ENCODE data around the gene CUL9.

CUL9 gene

DNA sequence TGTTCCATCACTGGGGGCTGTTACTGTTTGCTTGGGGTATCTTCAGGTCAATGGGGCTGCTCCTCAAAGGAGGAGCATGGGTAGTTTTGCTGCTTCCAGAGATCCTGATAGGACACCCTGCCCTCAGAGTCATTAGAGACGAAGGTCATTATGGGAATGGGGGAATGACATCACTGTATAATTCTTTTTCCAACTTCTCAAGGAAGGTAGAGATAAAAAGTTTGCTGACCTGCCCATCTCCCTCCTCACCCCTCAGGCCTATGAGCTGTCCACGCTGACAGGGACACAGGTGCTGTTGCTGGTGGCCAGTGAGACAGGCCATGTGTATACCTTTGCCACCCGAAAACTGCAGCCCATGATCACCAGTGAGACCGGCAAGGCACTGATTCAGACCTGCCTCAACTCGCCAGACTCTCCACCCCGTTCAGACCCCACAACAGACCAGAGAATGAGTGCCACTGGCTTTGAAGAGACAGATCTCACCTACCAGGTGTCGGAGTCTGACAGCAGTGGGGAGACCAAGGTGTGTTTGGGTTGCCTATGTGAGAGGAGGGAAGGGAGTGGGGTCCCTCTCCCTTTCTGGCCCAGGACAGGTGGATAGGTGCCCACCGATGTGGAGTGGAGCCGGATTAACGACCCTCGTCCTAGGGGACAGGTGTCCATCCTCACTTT, 8.3 kb upstream of the CUL9 start:
- DNase-seq = no peak

DNA sequence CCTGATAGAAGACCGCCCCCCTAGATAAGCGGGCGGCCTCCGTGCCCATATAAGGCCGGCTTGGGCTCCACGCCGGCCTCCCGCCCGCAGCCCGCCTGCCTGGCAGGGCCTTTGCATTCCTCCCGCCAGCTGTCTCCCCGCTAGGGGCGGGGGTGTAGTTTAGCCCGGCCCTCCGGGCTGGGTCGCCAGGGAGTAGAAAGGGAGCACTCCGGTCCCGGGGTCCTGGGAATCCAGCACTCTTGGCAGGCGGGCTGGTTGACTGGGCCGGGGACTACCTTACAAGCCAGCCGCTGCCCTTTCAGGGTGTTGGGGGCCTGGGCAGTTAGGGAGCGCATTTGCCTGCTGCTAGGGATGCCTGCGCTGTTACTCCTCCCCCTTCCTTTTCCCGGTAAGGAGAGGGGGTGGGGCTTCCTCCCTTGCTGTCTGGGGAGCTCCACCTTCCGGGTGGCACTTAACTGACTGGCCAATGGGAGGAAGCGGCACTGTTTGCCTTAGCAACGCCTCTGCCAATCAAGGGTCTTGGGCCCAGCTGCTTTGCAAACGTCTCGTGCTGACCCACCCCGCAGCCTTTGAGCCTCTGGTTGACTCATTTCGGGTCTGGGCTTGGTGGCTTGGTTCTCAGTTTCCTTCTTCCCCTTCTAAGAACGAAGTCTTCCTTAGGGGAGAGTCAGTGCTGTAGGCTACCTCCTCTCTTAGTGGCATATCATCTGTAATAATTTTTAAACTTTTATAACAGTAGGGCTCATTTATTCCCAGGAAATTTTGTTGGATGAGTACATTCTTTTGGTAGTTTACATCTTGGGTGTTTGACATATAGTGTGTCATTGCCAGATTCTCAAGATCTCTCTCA, 7.5 kb upstream of the CUL9 start:
- peak; percentile 96 for DNase-seq

DNA sequence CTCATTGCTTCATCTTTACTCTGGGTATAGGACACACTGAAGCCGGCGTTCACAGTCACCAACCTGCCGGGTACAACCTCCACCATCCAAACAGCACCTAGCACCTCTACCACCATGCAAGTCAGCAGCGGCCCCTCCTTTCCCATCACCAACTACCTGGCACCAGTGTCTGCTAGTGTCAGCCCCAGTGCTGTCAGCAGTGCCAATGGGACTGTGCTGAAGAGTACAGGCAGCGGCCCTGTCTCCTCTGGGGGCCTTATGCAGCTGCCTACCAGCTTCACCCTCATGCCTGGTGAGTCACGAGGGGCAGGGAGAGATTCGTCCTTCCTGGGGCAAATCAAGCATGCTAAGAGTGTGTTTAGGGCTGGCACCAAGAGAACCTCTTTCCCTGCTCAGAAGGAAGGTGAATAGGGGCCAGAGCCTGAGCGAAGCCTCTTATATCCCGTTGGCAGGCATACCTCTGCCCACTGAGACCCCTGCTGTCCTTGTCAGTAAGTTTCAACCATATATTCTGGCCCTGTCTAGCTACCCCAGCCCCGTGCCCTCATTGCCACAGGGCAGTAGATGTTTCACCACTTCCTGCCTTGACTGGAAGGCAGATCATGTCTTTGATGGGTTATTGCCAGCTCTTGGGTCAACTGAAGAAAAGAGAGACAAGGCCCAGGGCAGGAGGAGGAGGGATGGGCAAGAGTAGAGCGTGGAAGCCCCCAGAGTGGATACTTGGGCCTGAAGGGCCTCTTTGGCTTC, 6.1 kb upstream of the CUL9 start:
- DNase-seq = no peak

DNA sequence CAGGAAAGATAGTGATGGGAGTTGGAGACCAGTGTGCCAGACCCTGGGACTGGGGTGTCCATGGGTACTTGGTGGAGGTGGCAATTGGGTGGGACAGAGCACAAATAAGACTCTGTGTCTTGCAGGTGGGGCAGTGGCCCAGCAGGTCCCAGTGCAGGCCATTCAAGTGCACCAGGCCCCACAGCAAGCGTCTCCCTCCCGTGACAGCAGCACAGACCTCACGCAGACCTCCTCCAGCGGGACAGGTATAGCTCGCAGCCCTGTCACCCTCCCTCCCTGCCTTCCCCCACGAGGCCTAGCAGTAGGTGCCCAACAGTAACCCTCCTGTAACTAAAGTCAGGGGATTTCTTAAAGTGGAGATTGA, 5.6 kb upstream of the CUL9 start:
- no peak for DNase-seq

DNA sequence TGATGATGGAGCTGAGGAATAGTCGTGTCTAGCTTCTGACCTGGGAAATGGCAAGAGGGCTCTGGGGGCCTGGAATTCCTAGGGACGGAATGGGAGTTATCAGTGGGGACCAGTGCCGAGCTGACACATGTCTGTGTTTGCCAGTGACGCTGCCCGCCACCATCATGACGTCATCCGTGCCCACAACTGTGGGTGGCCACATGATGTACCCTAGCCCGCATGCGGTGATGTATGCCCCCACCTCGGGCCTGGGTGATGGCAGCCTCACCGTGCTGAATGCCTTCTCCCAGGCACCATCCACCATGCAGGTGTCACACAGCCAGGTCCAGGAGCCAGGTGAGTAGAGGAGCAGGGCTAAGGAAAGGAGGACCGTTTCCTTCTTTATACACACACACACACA, 3.8 kb upstream of the CUL9 start:
- no peak for DNase-seq

DNA sequence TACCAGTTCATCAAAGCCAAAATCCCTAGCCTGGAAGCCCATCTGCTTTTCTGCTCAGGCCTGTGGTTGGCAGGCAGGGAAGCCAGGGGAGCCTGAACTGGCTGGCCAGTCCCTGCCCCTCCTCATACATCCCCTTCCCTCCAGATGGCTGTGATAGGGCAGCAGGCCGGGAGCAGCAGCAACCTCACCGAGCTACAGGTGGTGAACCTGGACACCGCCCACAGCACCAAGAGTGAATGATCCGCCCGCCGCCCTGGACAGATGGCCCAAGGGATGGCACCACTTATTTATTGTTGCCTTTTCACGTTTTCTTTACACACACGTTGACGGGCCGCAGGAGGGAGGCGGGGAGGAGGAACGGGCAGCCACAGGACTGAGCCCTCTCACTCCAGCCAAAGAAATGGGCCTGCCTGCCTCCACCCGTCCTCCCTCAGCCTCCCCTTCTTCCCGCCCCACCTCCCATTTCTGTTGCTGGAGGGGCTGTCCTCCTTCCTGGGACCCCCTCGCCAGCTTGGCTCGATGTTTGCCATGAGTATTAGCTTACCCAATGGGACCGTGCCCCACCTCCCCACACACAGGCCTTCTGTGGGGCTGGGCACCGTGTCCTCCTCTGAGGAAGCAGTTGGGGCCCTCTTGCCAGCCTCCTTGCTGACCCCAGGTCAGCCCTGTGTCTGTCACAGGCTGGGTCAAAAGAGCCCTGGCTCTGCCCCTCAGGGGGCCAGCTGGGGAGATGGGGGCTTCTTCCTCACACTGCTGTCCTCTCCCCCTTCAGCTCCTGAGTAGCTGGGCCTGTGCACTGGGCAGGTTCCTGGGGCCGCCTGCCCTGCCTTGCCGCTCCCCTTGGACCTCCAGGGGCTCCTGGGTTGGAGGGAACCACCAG, 2.8 kb upstream of the CUL9 start:
- no peak for DNase-seq

DNA sequence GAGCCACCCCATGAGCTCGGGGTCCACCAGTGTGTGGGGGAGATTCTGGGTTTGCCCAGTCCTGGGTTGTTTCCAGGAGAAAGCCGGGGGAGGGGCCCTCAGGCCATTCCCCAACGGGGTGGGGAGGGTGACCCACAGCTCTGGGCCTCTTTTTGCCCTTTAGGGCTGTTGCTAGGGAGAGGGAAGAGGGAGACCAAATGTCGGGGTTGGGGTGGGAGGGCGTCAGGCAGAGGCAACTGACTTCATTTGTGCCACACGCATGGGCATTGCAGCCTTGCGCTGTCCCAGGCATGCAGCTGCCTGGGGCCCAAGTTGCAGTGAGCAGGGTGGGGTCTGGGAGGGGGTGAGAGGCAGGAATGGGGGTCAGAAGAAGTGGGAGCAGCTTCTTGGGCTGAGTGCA, 1.9 kb upstream of the CUL9 start:
- no peak for DNase-seq

DNA sequence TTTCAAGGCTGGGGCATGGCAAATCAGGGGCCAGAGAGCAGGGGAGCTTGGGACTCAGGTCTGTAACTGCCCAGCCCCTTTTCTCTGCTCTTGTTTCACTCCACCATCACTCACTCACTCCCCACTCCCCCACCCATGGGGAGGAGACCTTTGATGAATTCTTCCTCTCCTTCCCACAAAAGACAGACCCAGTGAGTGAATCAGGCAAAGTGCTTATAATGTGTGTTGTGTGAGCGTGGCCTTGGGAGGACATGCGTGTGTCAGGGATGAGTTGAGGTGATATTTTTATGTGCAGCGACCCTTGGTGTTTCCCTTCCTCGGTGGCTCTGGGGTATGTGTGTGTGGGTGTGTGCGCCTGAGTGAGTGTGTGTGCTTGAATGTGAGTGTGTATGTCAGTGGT, 1.0 kb upstream of the CUL9 start:
- DNase-seq = no peak

DNA sequence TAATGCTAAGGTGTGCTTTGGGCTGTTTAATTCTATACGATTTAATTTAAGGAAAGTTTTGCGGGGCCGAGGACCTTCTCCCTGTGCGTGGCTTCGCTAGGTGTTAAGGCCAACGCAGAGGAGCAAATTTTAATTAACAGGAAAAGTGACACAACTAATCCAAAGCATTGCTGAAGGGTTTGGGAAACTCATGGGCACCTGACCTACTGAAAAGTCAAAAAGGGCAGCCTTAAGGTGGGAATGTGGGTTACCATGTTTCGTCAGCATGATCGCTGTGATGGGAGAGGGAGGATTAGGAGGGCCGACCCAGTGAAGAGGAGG, 415 bp upstream of the CUL9 start:
- no peak for DNase-seq

DNA sequence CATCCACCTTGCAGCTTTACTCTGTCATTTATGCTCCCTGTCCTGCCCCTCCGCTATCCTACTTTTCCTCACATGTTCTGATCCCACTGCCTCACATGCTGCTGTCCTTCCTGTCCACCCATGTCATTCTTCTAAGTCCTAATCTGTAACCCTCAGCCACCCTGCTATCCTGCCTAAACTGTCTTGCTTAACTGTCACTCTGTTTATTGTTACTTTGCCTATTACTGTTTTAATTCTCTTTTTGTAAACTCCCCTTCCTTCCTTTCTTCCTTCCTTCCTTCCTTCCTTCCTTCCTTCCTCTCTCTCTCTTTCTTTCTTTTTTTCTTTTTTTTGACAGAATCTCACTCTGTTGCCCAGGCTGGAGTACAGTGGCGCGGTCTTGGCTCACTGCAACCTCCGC, 1.4 kb downstream of the CUL9 start:
- DNase-seq = no peak

DNA sequence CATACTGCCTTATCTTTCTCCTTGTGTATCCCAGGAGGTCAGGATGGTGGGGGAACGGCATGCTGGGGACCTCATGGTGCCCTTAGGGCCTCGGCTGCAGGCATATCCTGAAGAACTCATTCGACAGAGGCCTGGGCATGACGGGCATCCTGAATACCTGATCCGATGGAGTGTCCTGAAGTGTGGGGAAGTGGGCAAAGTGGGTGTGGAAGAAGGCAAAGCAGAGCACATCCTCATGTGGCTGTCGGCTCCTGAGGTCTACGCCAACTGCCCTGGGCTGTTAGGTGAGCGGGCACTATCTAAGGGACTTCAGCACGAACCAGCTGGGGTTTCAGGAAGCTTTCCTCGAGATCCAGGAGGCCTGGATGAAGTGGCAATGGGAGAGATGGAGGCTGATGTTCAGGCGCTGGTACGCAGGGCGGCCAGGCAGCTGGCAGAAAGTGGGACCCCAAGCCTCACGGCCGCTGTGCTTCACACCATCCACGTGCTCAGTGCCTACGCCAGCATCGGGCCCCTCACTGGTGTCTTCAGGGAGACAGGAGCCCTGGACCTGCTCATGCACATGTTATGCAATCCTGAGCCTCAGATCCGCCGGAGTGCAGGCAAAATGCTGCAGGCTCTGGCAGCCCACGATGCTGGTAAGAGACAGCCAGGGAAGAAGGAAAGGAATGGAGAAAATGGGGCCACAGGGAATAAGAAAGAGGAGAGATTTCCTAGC, 2.4 kb downstream of the CUL9 start:
- DNase-seq = no peak

DNA sequence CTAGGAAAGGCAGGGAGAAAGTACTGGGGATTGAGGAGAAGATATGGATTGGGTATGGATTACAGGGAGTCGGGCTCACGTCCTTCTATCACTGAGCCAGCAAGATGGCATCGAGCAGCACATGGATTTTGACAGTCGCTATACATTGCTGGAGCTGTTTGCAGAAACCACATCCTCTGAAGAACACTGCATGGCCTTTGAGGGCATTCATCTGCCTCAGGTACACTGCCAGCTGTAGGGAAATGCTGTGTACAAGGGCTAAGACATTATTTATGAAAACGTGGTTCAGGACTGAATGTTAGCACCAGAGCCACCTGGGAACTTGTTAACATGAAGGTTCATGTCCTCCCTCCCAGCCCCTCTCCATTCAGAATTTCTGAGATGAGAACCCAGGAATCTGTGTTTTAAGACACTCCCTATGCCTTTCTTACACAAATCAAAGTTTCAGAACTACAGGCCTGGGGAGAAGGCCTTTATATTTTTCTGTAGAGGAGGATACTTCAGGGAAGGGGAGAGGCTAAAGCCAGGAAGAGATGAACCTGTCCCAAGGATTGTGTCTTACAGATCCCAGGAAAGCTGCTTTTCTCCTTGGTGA, 3.5 kb downstream of the CUL9 start:
- no peak for DNase-seq

DNA sequence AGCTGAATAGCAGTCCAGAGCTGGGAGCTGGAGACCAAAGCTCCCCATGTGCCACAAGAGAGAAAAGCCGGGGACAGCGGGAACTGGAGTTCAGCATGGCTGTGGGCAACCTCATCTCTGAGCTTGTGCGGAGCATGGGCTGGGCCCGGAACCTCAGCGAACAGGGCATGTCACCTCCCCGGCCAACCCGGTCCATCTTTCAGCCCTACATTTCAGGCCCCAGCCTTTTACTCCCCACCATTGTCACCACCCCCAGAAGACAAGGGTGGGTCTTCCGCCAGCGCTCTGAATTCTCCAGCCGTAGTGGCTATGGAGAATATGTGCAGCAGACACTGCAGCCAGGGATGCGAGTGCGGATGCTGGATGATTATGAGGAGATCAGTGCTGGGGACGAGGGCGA, 4.0 kb downstream of the CUL9 start:
- DNase-seq = no peak

DNA sequence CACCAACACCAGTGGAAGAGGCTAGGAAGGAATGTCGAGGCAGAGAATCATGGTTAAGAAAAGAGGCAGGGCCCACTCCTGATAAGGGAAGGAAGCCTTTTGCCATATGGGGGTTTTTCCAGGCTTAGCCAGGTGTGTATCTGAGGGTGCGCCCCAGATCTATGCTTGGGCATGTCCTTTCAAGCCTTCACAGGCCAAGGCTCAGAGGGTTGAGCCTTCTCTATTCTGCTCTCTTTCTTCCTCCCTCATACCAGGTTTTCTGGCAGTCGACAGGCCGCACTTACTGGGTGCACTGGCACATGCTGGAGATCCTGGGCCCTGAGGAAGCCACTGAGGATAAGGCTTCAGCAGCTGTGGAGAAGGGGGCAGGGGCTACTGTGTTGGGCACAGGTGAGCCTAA, 4.7 kb downstream of the CUL9 start:
- no peak for DNase-seq

DNA sequence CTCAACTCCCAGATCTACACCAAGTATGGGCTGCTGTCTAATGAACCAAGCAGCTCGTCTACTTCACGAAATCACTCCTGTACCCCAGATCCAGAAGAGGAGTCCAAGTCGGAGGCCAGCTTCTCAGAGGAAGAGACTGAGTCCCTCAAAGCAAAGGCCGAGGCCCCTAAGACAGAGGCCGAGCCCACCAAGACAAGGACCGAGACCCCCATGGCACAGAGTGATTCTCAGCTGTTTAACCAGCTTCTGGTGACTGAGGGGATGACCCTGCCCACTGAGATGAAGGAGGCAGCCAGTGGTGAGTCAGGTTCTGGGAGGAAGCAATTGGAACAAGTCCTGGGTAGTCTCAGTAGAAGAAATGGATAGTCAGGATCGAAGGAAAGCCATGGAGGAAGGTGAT, 5.8 kb downstream of the CUL9 start:
- no peak for DNase-seq

DNA sequence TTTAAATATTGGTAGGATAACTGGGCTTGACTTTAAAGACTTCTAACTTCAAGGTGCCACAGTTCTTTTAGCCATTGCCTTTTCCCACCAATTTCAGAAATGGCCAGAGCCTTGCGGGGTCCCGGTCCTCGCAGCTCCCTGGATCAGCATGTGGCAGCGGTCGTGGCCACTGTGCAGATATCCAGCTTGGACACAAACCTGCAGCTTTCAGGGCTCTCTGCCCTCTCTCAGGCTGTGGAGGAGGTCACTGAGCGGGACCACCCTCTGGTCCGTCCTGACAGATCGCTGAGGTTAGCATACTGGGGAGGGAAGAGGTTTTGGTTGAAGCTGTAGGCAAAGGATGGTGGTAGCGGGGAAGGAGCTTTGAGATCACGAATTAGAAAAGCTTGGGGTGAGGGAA, 6.4 kb downstream of the CUL9 start:
- DNase-seq = no peak

DNA sequence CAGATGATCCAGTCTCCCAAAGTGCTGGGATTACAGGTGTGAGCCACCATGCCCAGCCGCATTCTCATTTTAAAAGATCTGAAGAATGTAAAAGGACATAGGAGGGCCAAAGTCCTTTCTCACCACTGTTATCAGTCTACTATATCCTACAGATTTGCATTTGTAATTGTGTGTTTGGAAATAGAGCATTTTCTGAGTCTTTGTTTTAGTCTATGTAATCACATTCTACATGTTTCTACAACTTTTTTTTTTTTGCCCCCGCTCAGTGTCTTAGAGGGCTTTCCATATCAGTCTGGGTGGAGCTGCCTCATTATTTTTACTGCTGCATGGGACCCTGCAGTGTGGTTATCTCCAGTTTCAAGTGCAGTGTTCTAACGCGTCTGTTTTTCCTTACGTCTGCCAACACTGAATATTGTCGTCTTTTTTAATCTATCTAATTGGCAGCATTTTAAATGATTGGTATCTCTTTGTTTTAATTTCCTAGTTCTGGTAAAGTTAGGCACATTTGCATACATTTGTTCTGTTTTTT, 7.8 kb downstream of the CUL9 start:
- no peak for DNase-seq

DNA sequence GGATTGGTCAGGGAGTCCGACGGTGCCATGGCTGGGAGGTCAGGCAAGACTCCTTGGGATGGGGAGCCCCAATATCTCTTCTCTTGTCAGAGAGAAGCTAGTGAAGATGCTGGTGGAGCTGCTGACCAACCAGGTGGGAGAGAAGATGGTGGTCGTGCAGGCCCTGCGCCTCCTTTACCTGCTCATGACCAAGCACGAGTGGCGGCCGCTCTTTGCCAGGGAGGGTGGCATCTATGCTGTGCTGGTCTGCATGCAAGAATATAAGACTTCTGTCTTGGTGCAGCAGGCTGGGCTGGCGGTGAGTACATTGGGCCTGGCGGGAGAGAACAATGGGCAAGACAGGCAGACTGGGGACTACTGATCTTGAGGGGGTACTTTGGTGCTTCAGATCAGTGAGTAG, 10.9 kb downstream of the CUL9 start:
- no peak for DNase-seq

DNA sequence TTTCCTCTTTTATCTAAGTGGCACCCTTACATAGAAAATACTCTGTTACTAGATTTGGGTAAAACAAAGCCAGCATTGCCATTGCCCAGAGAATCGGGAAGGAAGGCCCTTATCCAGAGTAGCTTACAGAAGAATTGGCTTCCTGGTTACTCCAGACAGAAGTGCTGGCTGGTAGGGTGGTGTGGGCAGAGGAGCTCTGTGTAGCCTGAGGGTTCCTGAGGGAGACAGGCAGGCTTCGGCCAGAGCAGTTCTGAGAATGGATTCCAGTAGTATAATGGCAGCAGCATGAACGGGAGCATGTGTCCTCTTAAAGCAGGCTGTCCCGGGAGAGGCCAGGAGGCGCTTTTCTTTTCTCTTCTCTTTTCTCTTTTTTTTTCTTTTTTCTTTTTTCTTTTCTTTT, 11.9 kb downstream of the CUL9 start:
- DNase-seq = no peak

DNA sequence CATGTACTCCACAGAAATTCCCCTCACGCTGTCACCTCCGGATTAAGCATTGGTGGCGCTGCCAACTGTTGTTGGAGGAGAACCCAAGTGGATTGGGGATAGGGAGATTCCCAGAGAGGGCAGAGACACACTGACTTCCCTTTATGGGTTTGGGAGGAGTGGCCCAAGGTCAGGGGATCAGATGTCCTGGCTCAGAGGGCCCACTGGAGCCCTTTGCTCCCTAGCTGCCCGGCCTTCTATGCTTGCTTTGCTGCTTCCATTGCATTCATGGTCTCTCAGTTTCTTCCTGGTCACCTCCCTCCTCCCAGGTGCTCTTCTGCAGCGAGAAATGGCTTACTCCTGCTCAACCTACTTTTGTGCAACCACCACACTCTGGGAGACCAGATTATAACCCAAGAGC, 14.3 kb downstream of the CUL9 start:
- DNase-seq = no peak

DNA sequence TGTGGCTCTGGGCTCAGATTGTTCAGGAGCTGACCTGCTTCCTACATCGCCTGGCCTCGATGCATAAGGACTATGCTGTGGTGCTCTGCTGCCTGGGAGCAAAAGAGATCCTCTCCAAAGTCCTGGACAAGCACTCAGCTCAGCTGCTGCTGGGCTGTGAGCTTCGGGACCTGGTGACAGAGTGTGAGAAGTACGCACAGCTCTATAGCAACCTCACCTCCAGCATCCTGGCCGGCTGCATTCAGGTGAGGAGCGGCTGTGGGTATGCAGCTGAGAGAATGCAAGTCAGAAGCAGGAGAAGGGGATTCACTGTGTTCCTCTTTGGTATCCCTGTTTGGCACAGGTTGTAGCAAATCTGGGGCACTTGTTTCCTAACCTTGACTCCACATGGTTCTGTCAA, 17.9 kb downstream of the CUL9 start:
- DNase-seq = no peak

DNA sequence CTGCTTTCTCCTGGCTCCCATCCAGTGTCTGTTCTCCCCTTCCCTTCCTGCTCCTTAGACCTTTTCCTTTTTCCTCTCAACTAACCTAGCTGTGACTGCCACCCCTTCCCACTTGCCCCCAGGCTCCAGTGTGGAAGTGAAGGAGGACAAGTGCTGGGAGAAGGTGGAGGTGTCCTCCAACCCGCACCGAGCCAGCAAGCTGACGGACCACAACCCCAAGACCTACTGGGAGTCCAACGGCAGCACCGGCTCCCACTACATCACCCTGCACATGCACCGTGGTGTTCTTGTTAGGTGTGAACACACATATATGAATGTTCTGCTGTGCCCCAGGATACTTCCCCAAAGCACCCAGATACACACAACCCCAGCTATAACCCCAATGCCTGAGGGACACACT, 18.5 kb downstream of the CUL9 start:
- DNase-seq = no peak

All from midbrain (tissue), 1 donor.